ENCODE measurements around the gene KCTD19.

Gene KCTD19

GRCh38 chr16:67302970-67303369, 23.6 kb downstream of the KCTD19 start:
- no peaks in the 10 kb centered on the region for H3K4me1 ChIP-seq
- no peak overlapping the region for H3K4me2 ChIP-seq (ENCODE audit: low read length)
- TF ChIP-seq, protein P1, sequence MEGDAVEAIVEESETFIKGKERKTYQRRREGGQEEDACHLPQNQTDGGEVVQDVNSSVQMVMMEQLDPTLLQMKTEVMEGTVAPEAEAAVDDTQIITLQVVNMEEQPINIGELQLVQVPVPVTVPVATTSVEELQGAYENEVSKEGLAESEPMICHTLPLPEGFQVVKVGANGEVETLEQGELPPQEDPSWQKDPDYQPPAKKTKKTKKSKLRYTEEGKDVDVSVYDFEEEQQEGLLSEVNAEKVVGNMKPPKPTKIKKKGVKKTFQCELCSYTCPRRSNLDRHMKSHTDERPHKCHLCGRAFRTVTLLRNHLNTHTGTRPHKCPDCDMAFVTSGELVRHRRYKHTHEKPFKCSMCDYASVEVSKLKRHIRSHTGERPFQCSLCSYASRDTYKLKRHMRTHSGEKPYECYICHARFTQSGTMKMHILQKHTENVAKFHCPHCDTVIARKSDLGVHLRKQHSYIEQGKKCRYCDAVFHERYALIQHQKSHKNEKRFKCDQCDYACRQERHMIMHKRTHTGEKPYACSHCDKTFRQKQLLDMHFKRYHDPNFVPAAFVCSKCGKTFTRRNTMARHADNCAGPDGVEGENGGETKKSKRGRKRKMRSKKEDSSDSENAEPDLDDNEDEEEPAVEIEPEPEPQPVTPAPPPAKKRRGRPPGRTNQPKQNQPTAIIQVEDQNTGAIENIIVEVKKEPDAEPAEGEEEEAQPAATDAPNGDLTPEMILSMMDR (IDR thresholded peaks at IDR 0.05), result no peak
- no peak overlapping the region for H3K9ac ChIP-seq
- H3K9me3 ChIP-seq (ENCODE audit: control insufficient read depth, low read length), result no peaks in the 10 kb centered on the region
- no peaks in the 10 kb centered on the region for H3K27me3 ChIP-seq (ENCODE audit: control insufficient read depth, insufficient read depth, low read length)
- H3K36me3 ChIP-seq (ENCODE audit: control insufficient read depth, insufficient read depth, low read length), result no peaks in the 10 kb centered on the region
- no peak overlapping the region for H3K27ac ChIP-seq
- H3K4me3 ChIP-seq (ENCODE audit: low read depth, low read length), result no peak overlapping the region
- no peak overlapping the region for H2AFZ ChIP-seq
- H3K79me2 ChIP-seq, result no peaks in the 10 kb centered on the region

DNA sequence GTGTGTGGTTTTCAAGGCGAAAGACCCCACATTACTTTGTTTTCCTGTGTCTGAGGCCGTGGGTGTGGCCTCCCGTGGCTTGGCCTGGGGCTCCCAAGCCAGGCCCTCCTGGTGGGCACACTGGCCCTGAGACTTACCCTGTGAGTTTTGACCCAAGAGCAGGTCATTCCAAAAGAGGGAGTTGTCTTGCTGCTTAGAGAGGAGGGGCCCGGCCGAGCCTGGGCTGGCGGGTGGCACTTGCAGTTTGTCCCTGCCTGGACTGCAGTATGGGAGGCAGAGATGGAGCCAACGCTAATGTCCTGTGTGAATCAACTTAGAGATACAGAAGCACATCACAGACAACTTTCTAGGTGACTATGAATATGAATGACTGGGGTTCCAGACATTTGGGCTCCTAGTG, 24.5 kb downstream of the KCTD19 start:
- H3K79me2 ChIP-seq, result no peaks in the 10 kb centered on the region
- H3K4me1 ChIP-seq, result no peaks in the 10 kb centered on the region
- H3K27me3 ChIP-seq (ENCODE audit: control insufficient read depth, insufficient read depth, low read length), result no peaks in the 10 kb centered on the region
- TF ChIP-seq, protein P1 (IDR thresholded peaks at IDR 0.05), result no peak
- no peaks in the 10 kb centered on the region for H3K9me3 ChIP-seq (ENCODE audit: control insufficient read depth, low read length)
- H2AFZ ChIP-seq, result no peak overlapping the region
- no peak overlapping the region for H3K4me2 ChIP-seq (ENCODE audit: low read length)
- H3K27ac ChIP-seq, result no peak overlapping the region
- no peaks in the 10 kb centered on the region for H3K36me3 ChIP-seq (ENCODE audit: control insufficient read depth, insufficient read depth, low read length)
- no peak overlapping the region for H3K9ac ChIP-seq
- no peak overlapping the region for H3K4me3 ChIP-seq (ENCODE audit: low read depth, low read length)

- no peaks in the 10 kb centered on the region for H3K4me1 ChIP-seq
- H3K9ac ChIP-seq, result no peak overlapping the region
- no peak overlapping the region for H3K4me3 ChIP-seq (ENCODE audit: low read depth, low read length)
- no peaks in the 10 kb centered on the region for H3K36me3 ChIP-seq (ENCODE audit: control insufficient read depth, insufficient read depth, low read length)
- no peak overlapping the region for H3K27ac ChIP-seq
- H3K9me3 ChIP-seq (ENCODE audit: control insufficient read depth, low read length), result no peaks in the 10 kb centered on the region
- H3K4me2 ChIP-seq (ENCODE audit: low read length), result no peak overlapping the region
- no peaks in the 10 kb centered on the region for H3K27me3 ChIP-seq (ENCODE audit: control insufficient read depth, insufficient read depth, low read length)
- H3K79me2 ChIP-seq, result no peaks in the 10 kb centered on the region
- H2AFZ ChIP-seq, result no peak overlapping the region
- TF ChIP-seq, protein P1 (IDR thresholded peaks at IDR 0.05), result no peak
Measured at GRCh38 chr16:67301080-67301782, 25.3 kb downstream of the KCTD19 start.

DNA sequence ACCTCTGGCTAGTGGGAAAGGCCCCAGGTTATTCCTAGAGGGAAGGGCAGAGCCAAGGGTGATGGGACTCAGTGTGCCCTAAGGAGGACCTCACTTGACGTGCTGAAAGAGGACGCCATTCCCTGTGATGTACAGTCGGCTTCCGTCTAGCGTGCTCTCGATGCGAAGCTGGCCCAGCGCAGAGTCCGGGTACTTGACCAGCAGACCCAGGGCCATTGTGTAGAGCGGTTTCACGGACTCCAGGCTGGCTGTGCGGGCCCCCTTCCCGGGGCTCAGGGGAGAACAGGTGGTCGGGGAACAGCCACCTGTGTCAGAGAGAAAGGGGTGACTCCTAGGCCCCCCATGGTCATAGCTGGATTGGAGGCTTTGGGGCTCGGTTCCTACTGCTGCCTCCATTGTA, 27.3 kb downstream of the KCTD19 start:
- no peak overlapping the region for H3K4me2 ChIP-seq (ENCODE audit: low read length)
- H3K79me2 ChIP-seq, result no peaks in the 10 kb centered on the region
- no peaks in the 10 kb centered on the region for H3K27me3 ChIP-seq (ENCODE audit: control insufficient read depth, insufficient read depth, low read length)
- H2AFZ ChIP-seq, result no peak overlapping the region
- H3K4me3 ChIP-seq (ENCODE audit: low read depth, low read length), result no peak overlapping the region
- no peaks in the 10 kb centered on the region for H3K4me1 ChIP-seq
- H3K9ac ChIP-seq, result no peak overlapping the region
- no peaks in the 10 kb centered on the region for H3K36me3 ChIP-seq (ENCODE audit: control insufficient read depth, insufficient read depth, low read length)
- no peak overlapping the region for H3K27ac ChIP-seq
- TF ChIP-seq, protein P1 (IDR thresholded peaks at IDR 0.05), result no peak
- no peaks in the 10 kb centered on the region for H3K9me3 ChIP-seq (ENCODE audit: control insufficient read depth, low read length)

DNA sequence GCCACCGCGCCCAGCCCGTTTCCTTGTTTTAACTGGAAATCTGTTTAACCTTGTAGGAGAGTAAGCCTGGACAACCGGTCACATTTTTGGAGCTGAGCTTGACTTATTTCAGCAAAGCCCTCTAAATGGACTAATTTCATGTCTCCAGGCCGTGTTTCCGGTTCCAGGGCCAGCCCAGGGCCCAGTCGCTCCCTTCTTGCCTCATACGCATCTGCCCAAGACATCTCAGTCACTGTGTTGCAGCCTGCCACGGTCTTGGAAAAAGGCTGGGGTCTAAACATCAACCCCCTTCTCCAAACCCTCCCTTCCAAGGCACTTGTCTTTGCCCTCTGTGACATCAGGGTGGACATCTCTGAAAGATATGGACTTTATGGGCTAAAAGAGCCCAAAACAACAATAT, 28.3 kb downstream of the KCTD19 start:
- Histone ChIP-seq H3K4me3 (ENCODE audit: low read depth, low read length) (no peak overlapping the region), H3K4me2 (ENCODE audit: low read length) (no peak overlapping the region), H3K79me2 (no peaks in the 10 kb centered on the region), H3K9me3 (ENCODE audit: control insufficient read depth, low read length) (no peaks in the 10 kb centered on the region), H3K9ac (no peak overlapping the region), H2AFZ (no peak overlapping the region), H3K27me3 (ENCODE audit: control insufficient read depth, insufficient read depth, low read length) (no peaks in the 10 kb centered on the region), H3K27ac (no peak overlapping the region), H3K4me1 (no peaks in the 10 kb centered on the region), H3K36me3 (ENCODE audit: control insufficient read depth, insufficient read depth, low read length) (no peaks in the 10 kb centered on the region)
- TF ChIP-seq, protein P1 (IDR thresholded peaks at IDR 0.05), result no peak

Data from parathyroid adenoma (tissue), 2 donors.